H1 (cell line): ENCODE results near the gene PTEN. TPM values are rescaled to one million over a fixed set of nuclear protein-coding genes. Genes with fewer than 3 reads are reported as not detected.

ENCODE experiments used
- BCL11A ChIP-seq, 2 experiments: IDR thresholded peaks; one replicate each; pipeline ENCODE4 v1.6.1; 2011; ENCODE audit warnings: low read depth in 2 of 2, low read length in 2 of 2, mild to moderate bottlenecking in 2 of 2
- RAD21 ChIP-seq, 2 experiments: IDR thresholded peaks in 1 of 2; conservative IDR thresholded peaks in 1 of 2; 2 replicates each; pipeline ENCODE4 v1.6.1; 2011; ENCODE audit warnings: low read depth in 2 of 2, low read length in 2 of 2, improper control_type of control experiment in 1 of 2, inconsistent platforms in 1 of 2, mild to moderate bottlenecking in 1 of 2, moderate library complexity in 1 of 2
- SUZ12 ChIP-seq: fragments of 200-600 bp; sonication (generic); IDR thresholded peaks from 2 replicates; pipeline ENCODE4 v1.6.1; 2012; ENCODE audit warnings: mild to moderate bottlenecking, inconsistent platforms, low read length, moderate library complexity, mixed read lengths
- polyA plus RNA-seq, 7 experiments: library from polyadenylated mRNA; depleted of rRNA in 3 of 7; stranded (reverse) in 5 of 7; unstranded in 2 of 7; fragments of >200 nt in 5 of 7; fragments of 200-250 nt in 2 of 7; gene quantifications; 1 replicate in 5 of 7; 2 replicates in 1 of 7; 4 replicates in 1 of 7; pipeline versions ENCODE4 v1.2.1 to v1.2.3, GENCODE V29; 2011 to 2013; ENCODE audit warnings: missing spikeins in 2 of 7, mixed read lengths in 2 of 7
- total RNA-seq: library from RNA; stranded (reverse); fragmentation: NEBNext Ultra II Directional; extraction: Animal tissue kit (Norgen Biotek cat#: 25700); gene quantifications from 2 replicates; pipeline ENCODE4 v1.2.1, GENCODE V29; 2021
- TF ChIP-seq, protein P1 (sequence below): fragments of 300-600 bp; sonication (generic); IDR thresholded peaks from 2 replicates; pipeline ENCODE4 v1.7.1; 2012; ENCODE audit warnings: low read length, moderate library complexity, mild to moderate bottlenecking, inconsistent platforms; ENCODE audit not compliant: insufficient replicate concordance

The PTEN gene
- total and polyA plus RNA-seq, 2 of the 8 experiments (the other 6 are each of a cell fraction or from before 2014, with no cell fraction given): 6.3 to 48.7 TPM

DNA sequence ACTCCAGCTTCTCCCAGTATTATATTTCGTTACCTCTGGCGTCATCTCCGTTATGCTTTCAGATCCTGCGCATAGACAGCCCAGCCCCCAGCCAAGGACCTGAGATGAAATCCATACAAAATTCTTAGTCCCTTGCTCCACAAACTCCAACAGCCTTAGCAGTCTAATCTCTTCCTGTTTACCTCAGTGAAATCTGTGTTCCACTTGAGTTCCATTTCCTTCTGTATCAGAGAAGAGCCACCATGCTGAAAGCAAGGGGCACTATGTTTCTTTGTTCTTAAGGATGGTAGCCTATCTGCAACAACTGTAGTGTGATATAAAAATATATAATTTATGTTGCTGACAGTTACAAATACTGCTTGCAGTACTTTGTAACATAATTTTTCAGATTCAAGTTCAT is 59.8 kb downstream of the PTEN start (continued):
- no peak for TF ChIP-seq RAD21 (IDR thresholded peaks at IDR 0.05 in 1 of 2, conservative IDR thresholded peaks at IDR 0.05 in 1 of 2; ENCODE audit: low read depth in 2 of 2, low read length in 2 of 2)
- no peak for TF ChIP-seq SUZ12
- TF ChIP-seq BCL11A (IDR thresholded peaks at IDR 0.05; ENCODE audit: low read depth in 2 of 2, low read length in 2 of 2): no peak
- TF ChIP-seq, protein P1, sequence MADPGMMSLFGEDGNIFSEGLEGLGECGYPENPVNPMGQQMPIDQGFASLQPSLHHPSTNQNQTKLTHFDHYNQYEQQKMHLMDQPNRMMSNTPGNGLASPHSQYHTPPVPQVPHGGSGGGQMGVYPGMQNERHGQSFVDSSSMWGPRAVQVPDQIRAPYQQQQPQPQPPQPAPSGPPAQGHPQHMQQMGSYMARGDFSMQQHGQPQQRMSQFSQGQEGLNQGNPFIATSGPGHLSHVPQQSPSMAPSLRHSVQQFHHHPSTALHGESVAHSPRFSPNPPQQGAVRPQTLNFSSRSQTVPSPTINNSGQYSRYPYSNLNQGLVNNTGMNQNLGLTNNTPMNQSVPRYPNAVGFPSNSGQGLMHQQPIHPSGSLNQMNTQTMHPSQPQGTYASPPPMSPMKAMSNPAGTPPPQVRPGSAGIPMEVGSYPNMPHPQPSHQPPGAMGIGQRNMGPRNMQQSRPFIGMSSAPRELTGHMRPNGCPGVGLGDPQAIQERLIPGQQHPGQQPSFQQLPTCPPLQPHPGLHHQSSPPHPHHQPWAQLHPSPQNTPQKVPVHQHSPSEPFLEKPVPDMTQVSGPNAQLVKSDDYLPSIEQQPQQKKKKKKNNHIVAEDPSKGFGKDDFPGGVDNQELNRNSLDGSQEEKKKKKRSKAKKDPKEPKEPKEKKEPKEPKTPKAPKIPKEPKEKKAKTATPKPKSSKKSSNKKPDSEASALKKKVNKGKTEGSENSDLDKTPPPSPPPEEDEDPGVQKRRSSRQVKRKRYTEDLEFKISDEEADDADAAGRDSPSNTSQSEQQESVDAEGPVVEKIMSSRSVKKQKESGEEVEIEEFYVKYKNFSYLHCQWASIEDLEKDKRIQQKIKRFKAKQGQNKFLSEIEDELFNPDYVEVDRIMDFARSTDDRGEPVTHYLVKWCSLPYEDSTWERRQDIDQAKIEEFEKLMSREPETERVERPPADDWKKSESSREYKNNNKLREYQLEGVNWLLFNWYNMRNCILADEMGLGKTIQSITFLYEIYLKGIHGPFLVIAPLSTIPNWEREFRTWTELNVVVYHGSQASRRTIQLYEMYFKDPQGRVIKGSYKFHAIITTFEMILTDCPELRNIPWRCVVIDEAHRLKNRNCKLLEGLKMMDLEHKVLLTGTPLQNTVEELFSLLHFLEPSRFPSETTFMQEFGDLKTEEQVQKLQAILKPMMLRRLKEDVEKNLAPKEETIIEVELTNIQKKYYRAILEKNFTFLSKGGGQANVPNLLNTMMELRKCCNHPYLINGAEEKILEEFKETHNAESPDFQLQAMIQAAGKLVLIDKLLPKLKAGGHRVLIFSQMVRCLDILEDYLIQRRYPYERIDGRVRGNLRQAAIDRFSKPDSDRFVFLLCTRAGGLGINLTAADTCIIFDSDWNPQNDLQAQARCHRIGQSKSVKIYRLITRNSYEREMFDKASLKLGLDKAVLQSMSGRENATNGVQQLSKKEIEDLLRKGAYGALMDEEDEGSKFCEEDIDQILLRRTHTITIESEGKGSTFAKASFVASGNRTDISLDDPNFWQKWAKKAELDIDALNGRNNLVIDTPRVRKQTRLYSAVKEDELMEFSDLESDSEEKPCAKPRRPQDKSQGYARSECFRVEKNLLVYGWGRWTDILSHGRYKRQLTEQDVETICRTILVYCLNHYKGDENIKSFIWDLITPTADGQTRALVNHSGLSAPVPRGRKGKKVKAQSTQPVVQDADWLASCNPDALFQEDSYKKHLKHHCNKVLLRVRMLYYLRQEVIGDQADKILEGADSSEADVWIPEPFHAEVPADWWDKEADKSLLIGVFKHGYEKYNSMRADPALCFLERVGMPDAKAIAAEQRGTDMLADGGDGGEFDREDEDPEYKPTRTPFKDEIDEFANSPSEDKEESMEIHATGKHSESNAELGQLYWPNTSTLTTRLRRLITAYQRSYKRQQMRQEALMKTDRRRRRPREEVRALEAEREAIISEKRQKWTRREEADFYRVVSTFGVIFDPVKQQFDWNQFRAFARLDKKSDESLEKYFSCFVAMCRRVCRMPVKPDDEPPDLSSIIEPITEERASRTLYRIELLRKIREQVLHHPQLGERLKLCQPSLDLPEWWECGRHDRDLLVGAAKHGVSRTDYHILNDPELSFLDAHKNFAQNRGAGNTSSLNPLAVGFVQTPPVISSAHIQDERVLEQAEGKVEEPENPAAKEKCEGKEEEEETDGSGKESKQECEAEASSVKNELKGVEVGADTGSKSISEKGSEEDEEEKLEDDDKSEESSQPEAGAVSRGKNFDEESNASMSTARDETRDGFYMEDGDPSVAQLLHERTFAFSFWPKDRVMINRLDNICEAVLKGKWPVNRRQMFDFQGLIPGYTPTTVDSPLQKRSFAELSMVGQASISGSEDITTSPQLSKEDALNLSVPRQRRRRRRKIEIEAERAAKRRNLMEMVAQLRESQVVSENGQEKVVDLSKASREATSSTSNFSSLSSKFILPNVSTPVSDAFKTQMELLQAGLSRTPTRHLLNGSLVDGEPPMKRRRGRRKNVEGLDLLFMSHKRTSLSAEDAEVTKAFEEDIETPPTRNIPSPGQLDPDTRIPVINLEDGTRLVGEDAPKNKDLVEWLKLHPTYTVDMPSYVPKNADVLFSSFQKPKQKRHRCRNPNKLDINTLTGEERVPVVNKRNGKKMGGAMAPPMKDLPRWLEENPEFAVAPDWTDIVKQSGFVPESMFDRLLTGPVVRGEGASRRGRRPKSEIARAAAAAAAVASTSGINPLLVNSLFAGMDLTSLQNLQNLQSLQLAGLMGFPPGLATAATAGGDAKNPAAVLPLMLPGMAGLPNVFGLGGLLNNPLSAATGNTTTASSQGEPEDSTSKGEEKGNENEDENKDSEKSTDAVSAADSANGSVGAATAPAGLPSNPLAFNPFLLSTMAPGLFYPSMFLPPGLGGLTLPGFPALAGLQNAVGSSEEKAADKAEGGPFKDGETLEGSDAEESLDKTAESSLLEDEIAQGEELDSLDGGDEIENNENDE: no peak
